Heart left ventricle (tissue), 16 donors: ENCODE results near the gene HTRA1. TPM values are rescaled to one million over a fixed set of nuclear protein-coding genes. Genes with fewer than 3 reads are reported as not detected.
A peak's percentile ranks its signal among the peaks of the same experiment; 100 is the strongest.

ENCODE experiments used
- ATAC-seq, 4 donors: fragments of 200-7000 bp; cut with Tn5 transposase; one replicate each; pipeline ENCODE4 v1.9.1; 2020 to 2022; ENCODE audit warnings: moderate library complexity in 4 of 4, mild to moderate bottlenecking in 3 of 4, moderate number of reproducible peaks in 1 of 4
- DNase-seq, 5 donors: peaks; one replicate each; pipeline ENCODE4 v3.0.0-alpha.2; 2020
- H3K27ac ChIP-seq, 12 donors: fragments of 200-600 bp; sonication (generic) in 4 of 12; one replicate each; pipeline versions ENCODE4 v1.5.0 to v1.8.0; 2016 to 2022; ENCODE audit warnings: mild to moderate bottlenecking in 2 of 12
- H3K27me3 ChIP-seq, 9 donors: fragments of 200-600 bp; sonication (generic) in 2 of 9; one replicate each; pipeline versions ENCODE4 v1.5.1 to v1.8.0; 2016 to 2022; ENCODE audit warnings: mild to moderate bottlenecking in 3 of 9
- H3K36me3 ChIP-seq, 9 donors: fragments of 200-600 bp; sonication (generic) in 2 of 9; one replicate each; pipeline versions ENCODE4 v1.5.0 to v1.8.0; 2018 to 2022; ENCODE audit warnings: mild to moderate bottlenecking in 2 of 9
- H3K4me1 ChIP-seq, 12 donors: fragments of 200-600 bp; sonication (generic) in 4 of 12; one replicate each; pipeline versions ENCODE4 v1.5.0 to v1.8.0; 2016 to 2022; ENCODE audit warnings: mild to moderate bottlenecking in 3 of 12
- H3K4me3 ChIP-seq, 12 donors: fragments of 200-600 bp; sonication (generic) in 4 of 12; one replicate each; pipeline versions ENCODE4 v1.5.0 to v1.8.0; 2017 to 2022; ENCODE audit warnings: mild to moderate bottlenecking in 9 of 12, moderate library complexity in 4 of 12
- H3K9me3 ChIP-seq, 12 donors: fragments of 200-600 bp; sonication (generic) in 4 of 12; one replicate each; pipeline versions ENCODE4 v1.5.0 to v1.8.0; 2016 to 2022; ENCODE audit warnings: mild to moderate bottlenecking in 1 of 12
- POLR2A ChIP-seq, 2 donors: fragments of 450-650 bp; IDR thresholded peaks; one replicate each; pipeline ENCODE4 v1.6.1; 2017; ENCODE audit warnings: antibody characterized with exemption in 2 of 2, mild to moderate bottlenecking in 2 of 2, moderate library complexity in 2 of 2
- WGBS, 4 donors: extraction: QIAGEN DNeasy Blood & Tissue Kit in 2 of 4; methylation state at CpG; one replicate each; pipeline versions ENCODE4 v1.1.5 to v1.1.7; 2013 to 2018; 5-methylcytosine and 5-hydroxymethylcytosine counted together
- intact Hi-C, 10 donors: fragments of 100-400 bp; cut with DNase I; formaldehyde crosslinking; loops; one replicate each; pipeline versions ENCODE4 v1.11.1 to v1.14.2; 2022
- polyA plus RNA-seq, 2 donors: library from polyadenylated mRNA; stranded (reverse); fragments of 200-250 nt; gene quantifications; one replicate each; pipeline ENCODE4 v1.2.3, GENCODE V29; 2013
- total RNA-seq, 9 donors: library from RNA; depleted of rRNA in 2 of 9; stranded (reverse); fragments of >200 nt in 2 of 9; fragmentation: NEBNext Ultra II Directional in 3 of 9; extraction: Animal tissue kit (Norgen Biotek cat#: 25700) in 3 of 9; gene quantifications; one replicate each; pipeline versions ENCODE4 v1.1.0 to v1.2.4, GENCODE V29; 2016 to 2023
- TF ChIP-seq, protein P1 (sequence below), 12 donors: fragments of 200-600 bp; sonication (generic) in 4 of 12; IDR thresholded peaks; one replicate each; pipeline versions ENCODE4 v1.5.0 to v1.8.0; 2018 to 2022; ENCODE audit warnings: antibody characterized with exemption in 12 of 12, mild to moderate bottlenecking in 5 of 12
- donor health status: ischemic (EF 13 %, LVEDD 7.1; RV severe dilation, severe dysfunction).
- donor health status: healthy with polysubstance abuse.
- donor health status: DM: no; HTN: yes; CAD: no.
- donor health status: DM: no; HTN: no; CAD: no.
- donor health status: ischemic (EF 25% LVEDD 6.9; RV normal size, moderate dysfunction).
- donor health status: ischemic (EF 25% LVEDD 5.7; RV mildly dilated, moderate dysfunction).
- donor health status: healthy.
- donor health status: DM: yes; HTN: yes; CAD: no.
- donor health status: ischemic (EF 35%, LVEDD 5.7; RV mildly dilated, moderate dysfunction).
- donor health status: nonischemic (EF 11% LVEDD 7.7; RV severe dilation, severe dysfunction).
- donor health status: DM: yes; HTN: yes; CAD: no.
- donor health status: PGD.
- donor health status: ischemic (EF 29% LVEDD 5.4; RV normal size, mild dysfunction).
- donor health status: nonischemic (EF 23%, LVEDD 6.1; RV moderate dilation, normal function).

Gene HTRA1
- total and polyA plus RNA-seq, 11 donors: 30.5 to 153 (median 54.5) TPM

DNA sequence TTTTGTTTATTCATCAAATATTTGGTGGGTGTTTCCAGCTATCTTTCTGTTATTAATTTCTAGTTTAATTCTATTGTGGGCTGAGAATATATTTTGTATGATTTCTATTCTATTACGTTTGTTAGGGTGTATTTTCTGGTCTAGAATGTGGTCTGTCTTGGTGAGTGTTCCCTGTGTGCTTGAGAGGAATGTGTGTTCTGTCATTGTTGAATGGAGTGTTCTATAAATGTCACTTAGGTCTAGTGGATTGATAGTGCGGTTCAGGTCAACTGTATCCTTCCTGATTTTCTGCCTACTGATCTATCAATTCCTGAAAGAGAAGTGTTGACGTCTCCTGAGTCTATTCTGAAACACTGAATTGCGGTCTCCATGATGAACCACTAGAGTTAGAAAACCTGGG is 8.5 kb downstream of the HTRA1 start:
- peaks cover 0 to 8% (median 0%) of the 10 kb centered on the region in 9 donors for H3K36me3 ChIP-seq
- TF ChIP-seq, protein P1, sequence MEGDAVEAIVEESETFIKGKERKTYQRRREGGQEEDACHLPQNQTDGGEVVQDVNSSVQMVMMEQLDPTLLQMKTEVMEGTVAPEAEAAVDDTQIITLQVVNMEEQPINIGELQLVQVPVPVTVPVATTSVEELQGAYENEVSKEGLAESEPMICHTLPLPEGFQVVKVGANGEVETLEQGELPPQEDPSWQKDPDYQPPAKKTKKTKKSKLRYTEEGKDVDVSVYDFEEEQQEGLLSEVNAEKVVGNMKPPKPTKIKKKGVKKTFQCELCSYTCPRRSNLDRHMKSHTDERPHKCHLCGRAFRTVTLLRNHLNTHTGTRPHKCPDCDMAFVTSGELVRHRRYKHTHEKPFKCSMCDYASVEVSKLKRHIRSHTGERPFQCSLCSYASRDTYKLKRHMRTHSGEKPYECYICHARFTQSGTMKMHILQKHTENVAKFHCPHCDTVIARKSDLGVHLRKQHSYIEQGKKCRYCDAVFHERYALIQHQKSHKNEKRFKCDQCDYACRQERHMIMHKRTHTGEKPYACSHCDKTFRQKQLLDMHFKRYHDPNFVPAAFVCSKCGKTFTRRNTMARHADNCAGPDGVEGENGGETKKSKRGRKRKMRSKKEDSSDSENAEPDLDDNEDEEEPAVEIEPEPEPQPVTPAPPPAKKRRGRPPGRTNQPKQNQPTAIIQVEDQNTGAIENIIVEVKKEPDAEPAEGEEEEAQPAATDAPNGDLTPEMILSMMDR (IDR thresholded peaks at IDR 0.05): no peak
- TF ChIP-seq POLR2A (IDR thresholded peaks at IDR 0.05): no peak
- H3K9me3 ChIP-seq: no peaks in the 10 kb centered on the region
- H3K27ac ChIP-seq: peak overlapping the region in 9 of 12 donors; percentile 10 to 67 (median 27)
- peaks cover 3 to 67% (median 46%) of the 10 kb centered on the region in 12 donors for H3K4me1 ChIP-seq
- intact Hi-C loops: loop anchor here in 3 of 10 donors (5.0 to 10.0 kb wide), 2 partner anchors 95 to 97 kb away; partner anchors contain the start of gene DMBT1 (in 2 of the 3)
- ATAC-seq (peak in 3 of 4 donors; percentile 51 to 53 (median 51)), DNase-seq (no peak)
- 62 to 75% (median 65%) methylated on average over 4 of the region's 4 CpGs for WGBS, 4 donors
- no peaks in the 10 kb centered on the region for H3K27me3 ChIP-seq
- no peak overlapping the region for H3K4me3 ChIP-seq

DNA sequence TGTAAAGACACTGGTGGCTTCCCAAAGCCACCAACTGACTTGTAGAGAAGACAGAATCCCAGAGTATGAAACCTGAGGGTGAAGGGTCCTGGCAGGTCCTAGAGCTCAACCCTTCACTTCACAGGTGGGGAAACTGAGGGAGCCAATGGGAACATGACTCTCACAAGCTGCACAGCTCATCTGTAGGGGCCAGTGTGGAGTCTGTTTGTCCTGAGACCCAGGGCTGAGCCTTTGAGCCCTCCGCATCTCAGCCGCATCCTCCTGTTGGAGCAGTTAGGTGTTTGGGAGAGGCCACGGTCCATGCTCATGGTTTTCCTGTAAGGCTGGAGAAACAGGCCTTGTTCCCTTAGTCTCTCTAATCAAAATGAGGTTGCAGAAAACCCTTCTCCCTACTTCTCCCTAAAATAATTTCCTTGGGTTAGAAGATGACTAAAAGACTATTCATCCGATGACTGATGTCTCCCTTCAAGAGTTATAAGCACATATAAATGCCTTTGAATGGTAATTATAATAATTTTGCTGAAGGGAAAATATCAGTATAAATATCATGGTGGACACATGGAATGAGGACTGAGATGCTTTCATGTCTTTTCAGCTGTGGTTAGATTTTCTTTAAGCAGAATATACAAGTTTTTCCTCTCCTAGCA is 10.3 kb downstream of the HTRA1 start:
- Histone ChIP-seq H3K4me3 (no peak overlapping the region), H3K27me3 (no peaks in the 10 kb centered on the region), H3K9me3 (no peaks in the 10 kb centered on the region), H3K4me1 (peaks cover 3 to 78% (median 61%) of the 10 kb centered on the region in 12 donors), H3K27ac (no peak overlapping the region), H3K36me3 (no peaks in the 10 kb centered on the region)
- ATAC-seq: no peak
- WGBS, 4 donors: 95 to 98% (median 96%) methylated on average over 4 of the region's 4 CpGs
- no peak for DNase-seq
- intact Hi-C loops: loop anchor here in 1 of 10 donors (5.0 kb wide), 1 partner anchor 96 kb away; no protein-coding TSS in a partner anchor
- TF ChIP-seq, protein P1 (IDR thresholded peaks at IDR 0.05): no peak
- no peak for TF ChIP-seq POLR2A (IDR thresholded peaks at IDR 0.05)

DNA sequence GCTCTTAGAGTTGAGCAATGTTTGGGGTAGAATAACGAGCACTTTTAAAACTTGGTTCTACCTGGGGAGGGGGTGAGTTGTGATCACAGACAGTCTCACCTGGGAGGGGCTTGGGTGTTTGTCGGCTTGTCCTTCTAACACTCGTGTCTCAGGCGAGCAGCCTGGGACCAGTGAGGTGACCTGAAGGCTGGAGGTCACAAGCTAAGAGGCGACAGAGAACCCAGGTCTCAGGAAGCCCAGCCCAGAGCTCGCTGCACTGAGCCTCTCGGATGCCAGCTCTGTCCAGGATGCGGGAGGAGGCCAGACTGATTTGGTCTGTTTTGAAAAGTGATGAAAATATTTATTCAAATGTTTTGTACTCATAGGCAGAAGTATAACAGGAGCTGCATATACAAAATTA is 11.8 kb downstream of the HTRA1 start:
- H3K27ac ChIP-seq: peak overlapping the region in 1 of 12 donors; percentile 9
- WGBS, 4 donors: 66 to 72% (median 68%) methylated on average over 8 of the region's 8 CpGs
- no peaks in the 10 kb centered on the region for H3K27me3 ChIP-seq
- no peaks in the 10 kb centered on the region for H3K9me3 ChIP-seq
- no peak for DNase-seq
- peaks cover 0 to 3% (median 0%) of the 10 kb centered on the region in 9 donors for H3K36me3 ChIP-seq
- ATAC-seq: no peak
- peaks cover 3 to 74% (median 60%) of the 10 kb centered on the region in 12 donors for H3K4me1 ChIP-seq
- no peak overlapping the region for H3K4me3 ChIP-seq
- TF ChIP-seq POLR2A (IDR thresholded peaks at IDR 0.05): no peak
- TF ChIP-seq, protein P1 (IDR thresholded peaks at IDR 0.05): no peak
- intact Hi-C loops: loop anchor here in 1 of 10 donors (5.0 kb wide), 1 partner anchor 94 kb away; no protein-coding TSS in a partner anchor

DNA sequence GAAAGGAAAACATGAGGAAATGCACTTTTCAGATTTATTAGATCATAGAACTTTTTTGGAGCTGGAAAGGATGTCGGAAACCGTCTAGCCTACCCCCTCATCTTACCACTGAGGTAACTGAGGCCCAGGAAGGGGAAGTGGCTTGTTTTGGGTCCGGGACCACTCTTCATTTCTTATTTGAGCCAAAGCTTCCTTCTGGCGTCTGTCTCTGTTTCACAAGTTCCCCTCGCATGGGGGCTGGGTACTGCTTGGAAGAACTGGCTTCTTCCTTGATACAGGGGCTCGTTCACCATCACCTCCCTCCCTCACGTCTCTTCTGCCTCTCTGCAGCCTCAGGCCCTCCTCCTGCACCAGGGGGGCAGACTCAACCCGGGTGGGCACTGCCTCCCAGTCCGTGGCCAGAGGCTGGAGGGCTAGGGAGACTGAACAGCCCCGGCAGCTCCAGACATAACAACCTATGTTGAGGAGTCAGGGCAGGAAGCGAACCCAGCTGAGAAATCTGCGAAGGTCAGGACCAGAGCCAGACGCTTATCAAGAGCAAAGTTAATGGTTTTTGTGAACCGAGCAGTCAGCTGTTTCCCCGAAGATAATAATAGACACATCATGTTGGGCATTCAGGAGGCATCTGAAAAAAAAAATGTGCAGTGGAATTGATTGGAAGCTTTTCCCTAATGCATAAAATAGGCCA is 12.9 kb downstream of the HTRA1 start:
- peak overlapping the region in 10 of 12 donors; percentile 23 to 83 (median 61) for H3K27ac ChIP-seq
- 18 to 22% (median 20%) methylated on average over 15 of the region's 15 CpGs for WGBS, 4 donors
- ATAC-seq (peak; percentile 41 to 71 (median 60)), DNase-seq (peak in 2 of 5 donors; percentile 52 to 55)
- H3K4me1 ChIP-seq: peaks cover 3 to 62% (median 49%) of the 10 kb centered on the region in 12 donors
- H3K27me3 ChIP-seq: no peaks in the 10 kb centered on the region
- intact Hi-C loops: loop anchor here in 1 of 10 donors (5.0 kb wide), 1 partner anchor 93 kb away; no protein-coding TSS in a partner anchor
- TF ChIP-seq, protein P1 (IDR thresholded peaks at IDR 0.05): no peak
- no peak for TF ChIP-seq POLR2A (IDR thresholded peaks at IDR 0.05)
- peaks cover 0 to 3% (median 0%) of the 10 kb centered on the region in 9 donors for H3K36me3 ChIP-seq
- no peaks in the 10 kb centered on the region for H3K9me3 ChIP-seq
- H3K4me3 ChIP-seq: peak overlapping the region in 5 of 12 donors; percentile 1 to 26 (median 17)
